PC-9 (cell line): ENCODE data around the gene ZNF654. TPM values are rescaled to one million over a fixed set of nuclear protein-coding genes. Genes with fewer than 3 reads are reported as not detected.

ENCODE experiments used
- BruUV-seq: library from RNA; stranded (reverse); fragments of 400-500 nt; replicated peaks from 2 replicates; lab custom pipeline; 2021; lab: Mats Ljungman, UMichigan
- CTCF ChIA-PET: fragments of 300-600 bp; sonication (Branson Sonifier 250); formaldehyde crosslinking; loops from one replicate; lab custom pipeline; 2022; ENCODE audit warnings: antibody characterized with exemption; lab: Charles Lee
- POLR2A ChIA-PET: fragments of 300-600 bp; sonication (Branson Sonifier 250); formaldehyde crosslinking; loops from one replicate; lab custom pipeline; 2022; ENCODE audit warnings: antibody characterized with exemption; ENCODE audit not compliant: unreplicated experiment; lab: Charles Lee
- DNase-seq, 2 experiments: peaks; one replicate each; pipeline versions ENCODE4 v3.0.0 to v3.0.0-alpha.2; 2015 to 2022; ENCODE audit warnings: mixed read lengths in 1 of 2
- H2AFZ ChIP-seq: fragments of 200-600 bp; sonication (generic); 2 replicates; pipeline ENCODE4 v1.8.1; 2017; ENCODE audit warnings: antibody characterized with exemption
- H3F3A ChIP-seq: fragments of 200-600 bp; sonication (generic); 2 replicates; pipeline ENCODE4 v1.8.1; 2017; ENCODE audit warnings: antibody characterized with exemption, mild to moderate bottlenecking, low read depth; ENCODE audit not compliant: insufficient read depth
- H3K27ac ChIP-seq: fragments of 200-600 bp; sonication (generic); 2 replicates; pipeline ENCODE4 v1.6.1; 2016; ENCODE audit warnings: mixed run types
- H3K27me3 ChIP-seq: fragments of 200-600 bp; sonication (generic); 2 replicates; pipeline ENCODE4 v1.6.1; 2016; ENCODE audit warnings: low read depth, mixed run types; ENCODE audit not compliant: insufficient read depth
- H3K36me3 ChIP-seq: fragments of 200-600 bp; sonication (generic); 2 replicates; pipeline ENCODE4 v1.6.1; 2016; ENCODE audit warnings: low read depth, mixed run types
- H3K4me1 ChIP-seq: fragments of 200-600 bp; sonication (generic); replicated peaks from 2 replicates; pipeline ENCODE4 v1.6.1; 2016; ENCODE audit warnings: mixed run types; ENCODE audit not compliant: insufficient read depth
- H3K4me2 ChIP-seq: fragments of 200-600 bp; sonication (generic); 2 replicates; pipeline ENCODE4 v1.6.1; 2017; ENCODE audit warnings: mixed run types
- H3K4me3 ChIP-seq: fragments of 200-600 bp; sonication (generic); 2 replicates; pipeline ENCODE4 v1.6.1; 2016; ENCODE audit warnings: mixed run types
- H3K79me2 ChIP-seq: fragments of 200-600 bp; sonication (generic); 2 replicates; pipeline ENCODE4 v1.6.1; 2017; ENCODE audit warnings: low read depth, mixed run types
- H3K9me2 ChIP-seq: fragments of 200-600 bp; sonication (generic); 2 replicates; pipeline ENCODE4 v1.8.1; 2017; ENCODE audit warnings: mild to moderate bottlenecking; ENCODE audit not compliant: insufficient read depth
- H3K9me3 ChIP-seq: fragments of 200-600 bp; sonication (generic); 2 replicates; pipeline ENCODE4 v1.8.1; 2016; ENCODE audit warnings: low read depth; ENCODE audit not compliant: insufficient read depth
- H4K20me1 ChIP-seq: fragments of 200-600 bp; sonication (generic); 2 replicates; pipeline ENCODE4 v1.8.1; 2017; ENCODE audit not compliant: insufficient read depth
- EZH2 ChIP-seq: fragments of 200-600 bp; sonication (generic); IDR thresholded peaks from 2 replicates; pipeline ENCODE4 v1.8.0; 2017; ENCODE audit warnings: antibody characterized with exemption, low read depth
- intact Hi-C: fragments of 100-400 bp; cut with micrococcal nuclease; formaldehyde crosslinking; loops from one replicate; pipeline ENCODE4 v1.10.0; 2022; ENCODE audit not compliant: unreplicated experiment
- total RNA-seq: library from RNA; stranded (reverse); gene quantifications from 2 replicates; pipeline ENCODE4 v1.2.3, GENCODE V29; 2021
- TF ChIP-seq, protein P1 (sequence below): fragments of 200-600 bp; sonication (generic); conservative IDR thresholded peaks from 2 replicates; pipeline ENCODE4 v1.6.1; 2017; ENCODE audit warnings: mixed run types, antibody characterized with exemption, mild to moderate bottlenecking, moderate library complexity

The ZNF654 gene
- total RNA-seq, 1 experiment from 2014 or later = 9.6 TPM

DNA sequence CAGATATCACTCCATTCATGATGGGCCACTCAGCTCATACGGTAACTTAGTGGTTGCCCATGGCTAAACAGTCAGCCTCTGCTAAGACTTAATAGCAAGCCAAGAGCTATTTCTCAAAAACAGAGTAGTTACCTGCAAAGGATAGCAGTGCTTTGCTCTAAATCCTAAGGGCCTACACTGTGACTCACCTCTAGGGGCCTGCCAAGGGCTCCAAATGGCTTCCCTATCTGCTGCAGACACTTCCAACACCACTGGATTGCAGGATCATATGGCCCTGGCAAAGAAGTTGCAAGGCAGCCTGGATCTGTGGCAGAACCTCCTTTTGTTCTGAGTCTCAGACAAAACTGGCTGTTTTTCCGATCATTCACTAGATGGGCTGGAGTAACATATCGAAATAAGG lies 18.1 kb upstream of the ZNF654 start:
- H2AFZ ChIP-seq = no peak overlapping the region
- TF ChIP-seq, protein P1, sequence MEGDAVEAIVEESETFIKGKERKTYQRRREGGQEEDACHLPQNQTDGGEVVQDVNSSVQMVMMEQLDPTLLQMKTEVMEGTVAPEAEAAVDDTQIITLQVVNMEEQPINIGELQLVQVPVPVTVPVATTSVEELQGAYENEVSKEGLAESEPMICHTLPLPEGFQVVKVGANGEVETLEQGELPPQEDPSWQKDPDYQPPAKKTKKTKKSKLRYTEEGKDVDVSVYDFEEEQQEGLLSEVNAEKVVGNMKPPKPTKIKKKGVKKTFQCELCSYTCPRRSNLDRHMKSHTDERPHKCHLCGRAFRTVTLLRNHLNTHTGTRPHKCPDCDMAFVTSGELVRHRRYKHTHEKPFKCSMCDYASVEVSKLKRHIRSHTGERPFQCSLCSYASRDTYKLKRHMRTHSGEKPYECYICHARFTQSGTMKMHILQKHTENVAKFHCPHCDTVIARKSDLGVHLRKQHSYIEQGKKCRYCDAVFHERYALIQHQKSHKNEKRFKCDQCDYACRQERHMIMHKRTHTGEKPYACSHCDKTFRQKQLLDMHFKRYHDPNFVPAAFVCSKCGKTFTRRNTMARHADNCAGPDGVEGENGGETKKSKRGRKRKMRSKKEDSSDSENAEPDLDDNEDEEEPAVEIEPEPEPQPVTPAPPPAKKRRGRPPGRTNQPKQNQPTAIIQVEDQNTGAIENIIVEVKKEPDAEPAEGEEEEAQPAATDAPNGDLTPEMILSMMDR = no peak
- TF ChIP-seq EZH2 = no peak
- intact Hi-C loops = no loop called here

DNA sequence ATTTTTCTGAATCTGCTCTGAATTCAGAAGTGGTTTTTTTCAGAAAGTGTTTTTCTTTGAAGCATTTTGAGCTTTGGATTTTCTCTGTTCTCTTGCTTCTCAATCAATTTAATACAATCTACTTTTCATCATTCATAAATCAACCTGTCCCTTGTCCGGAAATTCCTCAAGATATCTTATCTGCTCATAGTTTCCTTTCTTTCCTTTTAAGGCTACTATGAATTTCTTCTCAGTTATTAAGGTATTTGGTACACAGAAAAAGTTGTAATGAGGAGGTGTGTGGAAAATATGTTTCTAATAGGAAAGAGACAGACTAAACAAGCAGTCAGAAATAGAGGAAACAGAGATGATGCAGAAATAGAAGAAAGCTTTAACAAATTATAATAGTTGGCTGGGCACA lies 14.6 kb upstream of the ZNF654 start:
- TF ChIP-seq EZH2 = no peak
- TF ChIP-seq, protein P1 = no peak
- Histone ChIP-seq H3K27ac (no peak overlapping the region), H3K4me2 (no peak overlapping the region), H3K36me3 (no peaks in the 10 kb centered on the region), H3K9me2 (no peaks in the 10 kb centered on the region), H3F3A (no peaks in the 10 kb centered on the region), H3K4me3 (no peak overlapping the region), H4K20me1 (no peaks in the 10 kb centered on the region), H3K9me3 (no peaks in the 10 kb centered on the region), H2AFZ (no peak overlapping the region), H3K79me2 (no peaks in the 10 kb centered on the region), H3K27me3 (no peaks in the 10 kb centered on the region), H3K4me1 (no peaks in the 10 kb centered on the region)
- POLR2A ChIA-PET = no interaction called here
- no peak for DNase-seq
- no TSS peak for BruUV-seq
- CTCF ChIA-PET = no interaction called here
- intact Hi-C loops = no loop called here

More for the DNA sequence above, 18.1 kb upstream of the ZNF654 start:
- no peaks in the 10 kb centered on the region for H3K36me3 ChIP-seq
- no peaks in the 10 kb centered on the region for H4K20me1 ChIP-seq
- BruUV-seq = no TSS peak
- no peak overlapping the region for H3K4me2 ChIP-seq
- CTCF ChIA-PET = no interaction called here
- no peaks in the 10 kb centered on the region for H3K4me1 ChIP-seq
- no peaks in the 10 kb centered on the region for H3K79me2 ChIP-seq
- no peaks in the 10 kb centered on the region for H3K9me2 ChIP-seq
- no peak for DNase-seq
- no peak overlapping the region for H3K27ac ChIP-seq
- no peaks in the 10 kb centered on the region for H3K27me3 ChIP-seq
- H3K9me3 ChIP-seq = no peaks in the 10 kb centered on the region
- H3K4me3 ChIP-seq = no peak overlapping the region
- POLR2A ChIA-PET = no interaction called here
- no peaks in the 10 kb centered on the region for H3F3A ChIP-seq

DNA sequence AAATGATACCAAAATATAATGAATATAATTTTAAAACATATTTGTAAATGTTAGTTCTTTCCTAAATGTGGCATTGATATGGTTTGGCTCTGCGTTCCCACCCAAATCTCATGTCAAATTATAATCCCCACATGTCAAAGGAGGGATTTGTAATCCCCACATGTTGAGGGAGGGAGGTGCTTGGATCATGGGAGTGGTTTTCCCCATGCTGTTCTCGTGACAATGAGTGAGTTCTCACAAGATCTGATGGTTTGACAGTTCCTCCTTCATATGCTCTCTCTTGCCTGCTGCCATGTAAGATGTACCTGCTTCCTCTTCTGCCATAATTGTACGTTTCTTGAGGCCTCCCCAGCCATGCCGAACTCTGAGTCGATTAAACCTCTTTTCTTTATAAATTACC lies 12.3 kb upstream of the ZNF654 start:
- Histone ChIP-seq H3K27me3 (no peaks in the 10 kb centered on the region), H3K9me2 (peaks cover under 1% of the 10 kb centered on the region; the same call in 1 of the 2 replicates), H3K36me3 (no peaks in the 10 kb centered on the region), H3F3A (no peaks in the 10 kb centered on the region; the same call in 1 of the 2 replicates), H3K27ac (no peak overlapping the region), H3K79me2 (no peaks in the 10 kb centered on the region), H4K20me1 (no peaks in the 10 kb centered on the region), H2AFZ (no peak overlapping the region), H3K4me2 (no peak overlapping the region), H3K9me3 (no peaks in the 10 kb centered on the region), H3K4me1 (no peaks in the 10 kb centered on the region), H3K4me3 (no peak overlapping the region)
- no peak for DNase-seq
- CTCF ChIA-PET = interaction anchor here (0.8 kb wide), 1 partner anchor 66 kb away, joined by 3 read pairs; no protein-coding TSS in a partner anchor
- intact Hi-C loops = no loop called here
- POLR2A ChIA-PET = no interaction called here
- TF ChIP-seq, protein P1 = no peak
- no peak for TF ChIP-seq EZH2
- BruUV-seq = no TSS peak
